ENCODE measurements around the gene CPSF7.
A peak's percentile ranks its signal among the peaks of the same experiment; 100 is the strongest.
"Not testable (repeated sequence)": the region's sequence is repeated elsewhere in the genome, so short reads cannot be mapped to it uniquely, and the experiment has no call there.

The CPSF7 gene

GRCh38 chr11:61439615-61440014 lies 9.8 kb upstream of the CPSF7 start:
- no peak for DNase-seq (ENCODE audit: low read depth)

GRCh38 chr11:61437496-61437895 lies 7.7 kb upstream of the CPSF7 start:
- no peak for DNase-seq (ENCODE audit: low read depth)

GRCh38 chr11:61430839-61431238 lies 1.1 kb upstream of the CPSF7 start:
- not testable (repeated sequence) for DNase-seq (ENCODE audit: low read depth)

DNA sequence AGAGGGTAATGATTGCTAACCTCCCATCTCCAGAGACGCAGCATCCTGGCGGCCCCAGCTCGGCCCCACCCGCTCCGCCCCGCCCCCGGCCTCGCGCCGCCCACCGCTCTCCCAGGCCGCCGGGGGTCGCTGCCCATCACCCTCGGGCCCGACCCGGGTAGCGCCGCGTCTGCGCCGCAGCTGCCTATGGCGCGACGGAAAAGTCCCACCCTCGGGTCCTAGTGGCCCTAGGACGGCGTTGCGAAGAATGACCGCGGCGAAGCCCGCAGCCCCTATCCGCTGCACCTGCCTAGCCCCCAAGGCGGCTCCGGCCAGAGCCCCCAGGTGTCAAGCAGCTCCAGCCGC lies 457 bp downstream of the CPSF7 start:
- peak; percentile 49 for DNase-seq (ENCODE audit: low read depth)

- no peak for DNase-seq (ENCODE audit: low read depth)
Measured at GRCh38 chr11:61425367-61426131, 4.2 kb downstream of the CPSF7 start.

- no peak for DNase-seq (ENCODE audit: low read depth)
Measured at GRCh38 chr11:61422226-61422625, 7.5 kb downstream of the CPSF7 start.

GRCh38 chr11:61418136-61418535 lies 11.6 kb downstream of the CPSF7 start:
- no peak for DNase-seq (ENCODE audit: low read depth)

DNA sequence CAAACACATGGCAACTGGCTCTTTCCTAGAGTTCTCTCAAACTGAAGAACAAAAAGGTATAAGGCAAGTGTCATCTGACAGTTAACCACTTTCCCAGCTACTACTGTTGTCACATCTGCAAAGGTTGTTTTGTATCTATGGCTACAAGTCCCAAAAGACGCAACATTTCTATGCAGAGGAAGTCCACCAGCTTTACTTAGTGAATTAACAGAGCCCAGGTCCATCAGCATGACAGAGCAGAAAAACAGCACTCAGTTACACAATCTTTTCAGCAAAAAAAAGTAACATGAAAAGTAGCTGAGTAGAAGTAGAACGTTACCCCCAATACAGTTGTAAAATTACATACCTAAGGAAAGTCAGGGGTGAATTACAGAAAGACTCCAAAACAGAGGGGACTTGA lies 12.1 kb downstream of the CPSF7 start:
- no peak for DNase-seq (ENCODE audit: low read depth)

- DNase-seq (ENCODE audit: low read depth), result no peak
Measured at GRCh38 chr11:61416941-61417340, 12.8 kb downstream of the CPSF7 start.

GRCh38 chr11:61415381-61415780 lies 14.4 kb downstream of the CPSF7 start:
- DNase-seq (ENCODE audit: low read depth), result no peak

DNA sequence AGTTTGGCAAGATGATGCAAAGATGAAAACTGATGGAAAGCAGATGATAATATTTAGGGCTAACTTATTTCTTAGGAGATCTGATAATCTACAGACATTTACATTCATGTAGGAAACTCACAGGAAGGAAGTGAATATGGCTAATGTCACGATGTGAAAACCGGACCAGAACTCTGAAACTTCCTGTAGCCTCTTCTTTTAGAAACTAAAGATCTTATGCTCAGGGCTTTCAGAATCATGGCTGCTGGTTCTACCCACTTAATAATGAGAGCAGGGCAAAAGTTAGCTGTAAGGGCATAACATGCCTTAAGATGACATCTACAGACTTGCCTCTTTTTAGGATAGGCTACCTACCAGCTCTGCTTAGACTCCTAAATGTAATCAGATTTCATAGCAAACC lies 15.2 kb downstream of the CPSF7 start:
- DNase-seq (ENCODE audit: low read depth), result no peak

GRCh38 chr11:61413496-61413895 lies 16.3 kb downstream of the CPSF7 start:
- no peak for DNase-seq (ENCODE audit: low read depth)

DNA sequence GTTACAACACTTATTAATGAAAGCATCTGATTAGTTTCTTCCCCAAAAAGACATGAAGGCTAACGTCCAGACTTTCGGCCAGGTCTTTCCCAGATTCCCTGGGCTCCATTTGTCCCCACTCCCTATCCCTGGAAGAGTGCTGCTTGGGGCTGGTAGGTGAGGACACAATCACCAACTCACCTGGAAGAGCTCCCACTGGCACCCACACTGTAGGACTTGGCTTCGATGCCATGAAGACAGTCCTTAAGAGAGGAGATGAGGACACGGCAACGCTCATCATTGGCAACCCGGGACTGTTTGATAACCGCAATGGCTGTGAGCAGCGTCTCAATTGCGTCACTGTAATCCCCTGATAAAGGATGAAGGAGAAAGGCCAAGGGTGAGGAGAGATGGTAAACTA lies 18.2 kb downstream of the CPSF7 start:
- DNase-seq (ENCODE audit: low read depth), result no peak

DNA sequence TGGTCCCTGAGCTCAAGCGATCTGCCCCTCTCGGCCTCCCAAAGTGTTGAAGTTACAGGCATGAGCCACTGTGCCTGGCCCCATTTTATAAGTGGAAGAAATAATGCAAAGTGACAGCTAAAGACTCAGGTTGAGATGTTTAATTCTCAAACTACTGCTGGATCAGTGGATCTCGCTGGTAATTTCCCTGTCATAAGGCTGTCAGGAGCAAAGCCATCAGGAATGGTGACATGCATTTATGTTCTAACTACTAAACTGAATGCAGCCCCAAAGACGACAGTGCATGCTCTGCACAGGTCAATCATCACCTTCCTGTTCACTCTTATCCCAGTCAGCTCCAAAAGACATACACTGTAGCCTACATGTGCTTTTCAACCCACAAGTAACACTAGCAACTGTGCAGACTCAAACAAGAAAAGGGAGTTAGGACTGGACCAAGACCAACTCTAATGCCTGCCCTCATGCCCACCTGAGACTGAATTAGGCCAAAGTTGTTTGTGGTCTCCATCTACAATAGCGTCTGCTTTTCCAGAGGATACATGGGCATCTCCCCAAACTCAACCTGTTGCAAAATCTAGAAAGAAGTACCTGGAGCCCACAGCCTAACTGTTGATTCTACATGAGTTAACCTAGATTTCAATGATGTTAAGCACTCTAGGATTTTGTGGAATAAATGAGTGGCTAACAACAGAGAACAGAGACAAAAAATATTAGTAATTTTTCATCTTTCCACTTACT lies 22.6 kb downstream of the CPSF7 start:
- no peak for DNase-seq (ENCODE audit: low read depth)

- no peak for DNase-seq (ENCODE audit: low read depth)
Measured at GRCh38 chr11:61406067-61406466, 23.7 kb downstream of the CPSF7 start.

GRCh38 chr11:61404641-61405040 lies 25.1 kb downstream of the CPSF7 start:
- DNase-seq (ENCODE audit: low read depth), result no peak

DNA sequence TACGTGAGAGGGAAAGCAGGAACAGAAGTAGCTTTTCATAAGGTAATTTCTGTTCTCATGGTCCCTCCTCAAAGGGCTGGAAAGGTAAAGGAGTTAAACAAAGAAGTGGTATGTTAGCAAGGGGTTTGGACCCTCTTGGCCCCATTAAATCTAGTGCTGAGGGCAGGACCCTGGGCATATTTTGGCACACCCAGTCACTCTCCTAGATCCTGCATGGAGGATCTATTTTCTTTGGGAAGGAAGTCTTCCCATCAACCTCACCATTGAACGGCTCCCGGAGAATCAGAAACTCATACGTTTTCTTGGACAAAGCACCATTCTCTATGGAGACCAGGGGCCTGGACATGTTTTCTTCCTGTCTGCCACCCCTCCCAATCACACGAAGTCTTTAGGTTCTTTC lies 25.7 kb downstream of the CPSF7 start:
- no peak for DNase-seq (ENCODE audit: low read depth)

DNA sequence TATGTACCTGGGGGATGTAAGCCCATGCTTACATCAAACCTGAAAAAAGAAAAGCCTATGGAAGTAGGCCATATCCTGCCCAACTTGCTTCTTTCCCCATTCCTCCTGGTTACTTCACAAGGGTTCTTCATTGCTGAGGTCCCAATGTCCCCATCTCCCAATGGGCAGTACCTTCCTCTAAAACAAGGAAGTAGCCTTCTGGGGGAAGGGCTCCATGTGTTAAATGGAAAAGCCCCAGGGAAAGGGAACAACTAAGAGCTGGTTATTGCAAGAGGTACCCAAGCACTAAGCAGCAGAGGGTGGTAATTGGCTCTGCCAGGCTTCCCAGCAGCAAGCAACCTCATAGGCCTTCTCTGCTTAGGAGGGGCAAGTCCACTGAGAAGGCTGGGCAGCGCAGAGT lies 26.1 kb downstream of the CPSF7 start:
- no peak for DNase-seq (ENCODE audit: low read depth)

GRCh38 chr11:61401573-61401972 lies 28.2 kb downstream of the CPSF7 start:
- DNase-seq (ENCODE audit: low read depth), result no peak

DNA sequence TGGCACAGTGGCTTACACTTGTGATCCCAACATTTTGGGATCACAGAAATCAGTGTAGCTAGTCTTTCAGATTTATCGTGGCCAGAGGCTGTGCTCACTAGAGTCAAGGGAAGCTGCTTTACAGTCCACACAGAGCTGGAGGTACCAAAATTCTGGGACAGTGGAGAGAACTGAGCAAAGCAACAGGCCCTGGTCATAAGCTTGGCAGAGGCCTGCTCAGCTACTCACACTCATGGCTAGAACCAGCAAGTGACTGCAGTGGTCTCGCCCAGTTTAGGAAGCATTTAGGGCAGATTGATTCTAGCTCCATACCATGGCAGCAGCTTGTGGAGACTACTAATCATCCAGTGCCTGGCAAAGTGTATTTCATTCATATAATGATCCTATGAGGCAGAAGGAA lies 28.6 kb downstream of the CPSF7 start:
- DNase-seq (ENCODE audit: low read depth), result no peak

GRCh38 chr11:61392981-61393595 lies 36.7 kb downstream of the CPSF7 start:
- no peak for DNase-seq (ENCODE audit: low read depth)

- no peak for DNase-seq (ENCODE audit: low read depth)
Measured at GRCh38 chr11:61390161-61390560, 39.6 kb downstream of the CPSF7 start.

Measured in stimulated activated CD8-positive, alpha-beta memory T cell treated with anti-CD3 and anti-CD28 coated beads, Interleukin-7, amount 100 ng/mL, for 24 hours (primary cell).